Right lobe of liver (tissue), 4 donors: ENCODE data around the gene SHISA8.

Experiments used
- POLR2A ChIP-seq: fragments of 450-650 bp; IDR thresholded peaks from one replicate; pipeline ENCODE4 v1.6.1; 2017; ENCODE audit warnings: antibody characterized with exemption, mild to moderate bottlenecking
- TF ChIP-seq, protein P1 (sequence below), 4 donors: fragments of 200-600 bp in 3 of 4; fragments of 450-650 bp in 1 of 4; IDR thresholded peaks; one replicate each; pipeline versions ENCODE4 v1.5.1 to v1.8.0; 2016 to 2022; ENCODE audit warnings: antibody characterized with exemption in 4 of 4, mild to moderate bottlenecking in 2 of 4
- donor health status: DM: no; HTN: no; CAD: no.
- donor health status: DM: no; HTN: no; CAD: no.
- donor health status: DM: no; HTN: yes; CAD: no.

DNA sequence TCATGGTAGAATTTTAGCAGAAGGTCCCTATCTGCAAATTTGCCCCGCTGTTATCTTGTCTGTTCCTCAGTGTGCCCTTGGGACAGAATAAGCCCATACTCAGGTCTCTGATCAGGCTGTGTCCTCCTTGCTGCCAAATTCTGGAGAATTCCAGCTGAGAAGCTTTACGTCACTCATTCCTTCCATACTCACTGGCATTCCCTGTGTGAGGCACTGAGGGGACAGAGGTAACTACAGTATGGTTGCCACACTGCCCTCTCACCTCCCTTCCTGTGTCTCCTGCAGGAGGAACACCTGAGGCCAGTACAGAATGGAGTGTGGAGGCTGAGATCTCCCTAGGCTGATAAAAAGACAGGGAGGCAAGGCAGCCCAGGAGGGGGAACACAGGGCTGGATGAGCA lies 31.5 kb downstream of the SHISA8 start:
- TF ChIP-seq, protein P1, sequence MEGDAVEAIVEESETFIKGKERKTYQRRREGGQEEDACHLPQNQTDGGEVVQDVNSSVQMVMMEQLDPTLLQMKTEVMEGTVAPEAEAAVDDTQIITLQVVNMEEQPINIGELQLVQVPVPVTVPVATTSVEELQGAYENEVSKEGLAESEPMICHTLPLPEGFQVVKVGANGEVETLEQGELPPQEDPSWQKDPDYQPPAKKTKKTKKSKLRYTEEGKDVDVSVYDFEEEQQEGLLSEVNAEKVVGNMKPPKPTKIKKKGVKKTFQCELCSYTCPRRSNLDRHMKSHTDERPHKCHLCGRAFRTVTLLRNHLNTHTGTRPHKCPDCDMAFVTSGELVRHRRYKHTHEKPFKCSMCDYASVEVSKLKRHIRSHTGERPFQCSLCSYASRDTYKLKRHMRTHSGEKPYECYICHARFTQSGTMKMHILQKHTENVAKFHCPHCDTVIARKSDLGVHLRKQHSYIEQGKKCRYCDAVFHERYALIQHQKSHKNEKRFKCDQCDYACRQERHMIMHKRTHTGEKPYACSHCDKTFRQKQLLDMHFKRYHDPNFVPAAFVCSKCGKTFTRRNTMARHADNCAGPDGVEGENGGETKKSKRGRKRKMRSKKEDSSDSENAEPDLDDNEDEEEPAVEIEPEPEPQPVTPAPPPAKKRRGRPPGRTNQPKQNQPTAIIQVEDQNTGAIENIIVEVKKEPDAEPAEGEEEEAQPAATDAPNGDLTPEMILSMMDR (IDR thresholded peaks at IDR 0.05), result no peak
- TF ChIP-seq POLR2A, result no peak
